Breast epithelium (tissue), 4 donors: ENCODE data around the gene MMAB. TPM values are rescaled to one million over a fixed set of nuclear protein-coding genes. Genes with fewer than 3 reads are reported as not detected.

Experiments
- DNase-seq, 2 donors: peaks; one replicate each; pipeline ENCODE4 v3.0.0-alpha.2; 2019; ENCODE audit warnings: low spot score in 2 of 2
- H3K27ac ChIP-seq, 2 donors: fragments of 200-600 bp; sonication (generic) in 1 of 2; one replicate each; pipeline ENCODE4 v1.5.1; 2016 to 2019; ENCODE audit warnings: mild to moderate bottlenecking in 1 of 2
- H3K27me3 ChIP-seq, 2 donors: fragments of 200-600 bp; sonication (generic) in 1 of 2; one replicate each; pipeline versions ENCODE4 v1.5.1 to v1.6.0; 2017 to 2019; ENCODE audit warnings: control low read depth in 1 of 2, mild to moderate bottlenecking in 1 of 2
- H3K36me3 ChIP-seq: fragments of 200-600 bp; one replicate; pipeline ENCODE4 v1.5.1; 2019
- H3K4me1 ChIP-seq, 2 donors: fragments of 200-600 bp; sonication (generic); one replicate each; pipeline ENCODE4 v1.5.1; 2016 to 2019; ENCODE audit warnings: control low read depth in 1 of 2
- H3K4me3 ChIP-seq, 3 donors: fragments of 200-600 bp; sonication (generic); 1 replicate in 2 of 3; 2 replicates in 1 of 3; pipeline ENCODE4 v1.5.1; 2016 to 2019; ENCODE audit warnings: mild to moderate bottlenecking in 3 of 3, moderate library complexity in 2 of 3
- H3K9me3 ChIP-seq, 2 donors: fragments of 200-600 bp; sonication (generic) in 1 of 2; one replicate each; pipeline ENCODE4 v1.5.1; 2016 to 2019; ENCODE audit warnings: control low read depth in 1 of 2
- POLR2A ChIP-seq: fragments of 450-650 bp; IDR thresholded peaks from one replicate; pipeline ENCODE4 v1.6.1; 2016; ENCODE audit warnings: antibody characterized with exemption, mild to moderate bottlenecking, moderate library complexity
- POLR2AphosphoS5 ChIP-seq, 3 donors: sonication (generic); formaldehyde crosslinking; IDR thresholded peaks; one replicate each; pipeline ENCODE4 v1.6.1; 2017; ENCODE audit warnings: antibody characterized with exemption in 3 of 3
- intact Hi-C: fragments of 100-400 bp; cut with DNase I; formaldehyde crosslinking; loops from one replicate; pipeline ENCODE4 v1.15.1; 2023; ENCODE audit warnings: low total_unique reads
- total RNA-seq, 3 donors: library from RNA; depleted of rRNA; stranded (reverse); fragments of >200 nt; gene quantifications; one replicate each; pipeline ENCODE4 v1.1.0, GENCODE V29; 2016
- TF ChIP-seq, protein P1 (sequence below), 3 donors: fragments of 450-650 bp; IDR thresholded peaks; one replicate each; pipeline ENCODE4 v1.5.1; 2016 to 2017; ENCODE audit warnings: antibody characterized with exemption in 3 of 3, mild to moderate bottlenecking in 3 of 3, moderate library complexity in 3 of 3

MMAB gene
- total RNA-seq, 3 donors from 2014 or later: 23.9 to 29.1 (median 28.6) TPM

DNA sequence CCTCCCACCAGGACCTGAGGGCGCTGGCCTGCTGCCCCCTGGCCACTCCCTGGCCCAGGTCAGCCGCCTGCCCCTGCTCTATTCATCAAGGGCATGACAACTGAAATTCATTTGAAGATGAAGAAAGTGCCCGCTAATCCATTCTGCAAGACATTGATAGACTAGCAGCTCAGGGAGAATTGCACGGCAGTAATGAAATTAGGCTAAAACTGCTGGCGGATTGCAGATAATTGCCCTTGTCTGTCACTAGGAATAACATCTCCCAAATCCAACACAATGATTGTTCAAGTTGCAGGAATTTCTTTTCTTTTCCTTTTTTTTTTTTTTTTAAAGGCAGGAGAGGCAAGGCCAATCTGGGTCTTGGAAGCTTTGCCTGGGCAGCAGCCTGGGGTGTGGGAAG lies 44.8 kb upstream of the MMAB start:
- no peaks in the 10 kb centered on the region for H3K36me3 ChIP-seq
- TF ChIP-seq POLR2AphosphoS5 (IDR thresholded peaks at IDR 0.05): no peak
- TF ChIP-seq, protein P1, sequence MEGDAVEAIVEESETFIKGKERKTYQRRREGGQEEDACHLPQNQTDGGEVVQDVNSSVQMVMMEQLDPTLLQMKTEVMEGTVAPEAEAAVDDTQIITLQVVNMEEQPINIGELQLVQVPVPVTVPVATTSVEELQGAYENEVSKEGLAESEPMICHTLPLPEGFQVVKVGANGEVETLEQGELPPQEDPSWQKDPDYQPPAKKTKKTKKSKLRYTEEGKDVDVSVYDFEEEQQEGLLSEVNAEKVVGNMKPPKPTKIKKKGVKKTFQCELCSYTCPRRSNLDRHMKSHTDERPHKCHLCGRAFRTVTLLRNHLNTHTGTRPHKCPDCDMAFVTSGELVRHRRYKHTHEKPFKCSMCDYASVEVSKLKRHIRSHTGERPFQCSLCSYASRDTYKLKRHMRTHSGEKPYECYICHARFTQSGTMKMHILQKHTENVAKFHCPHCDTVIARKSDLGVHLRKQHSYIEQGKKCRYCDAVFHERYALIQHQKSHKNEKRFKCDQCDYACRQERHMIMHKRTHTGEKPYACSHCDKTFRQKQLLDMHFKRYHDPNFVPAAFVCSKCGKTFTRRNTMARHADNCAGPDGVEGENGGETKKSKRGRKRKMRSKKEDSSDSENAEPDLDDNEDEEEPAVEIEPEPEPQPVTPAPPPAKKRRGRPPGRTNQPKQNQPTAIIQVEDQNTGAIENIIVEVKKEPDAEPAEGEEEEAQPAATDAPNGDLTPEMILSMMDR (IDR thresholded peaks at IDR 0.05): no peak
- TF ChIP-seq POLR2A: no peak
- no peaks in the 10 kb centered on the region for H3K9me3 ChIP-seq
- no peak for DNase-seq
- H3K27ac ChIP-seq: no peak overlapping the region
- H3K4me1 ChIP-seq: peaks cover 5 to 7% of the 10 kb centered on the region in 2 donors
- no peak overlapping the region for H3K4me3 ChIP-seq
- H3K27me3 ChIP-seq: no peaks in the 10 kb centered on the region
- intact Hi-C loops: no loop called here

DNA sequence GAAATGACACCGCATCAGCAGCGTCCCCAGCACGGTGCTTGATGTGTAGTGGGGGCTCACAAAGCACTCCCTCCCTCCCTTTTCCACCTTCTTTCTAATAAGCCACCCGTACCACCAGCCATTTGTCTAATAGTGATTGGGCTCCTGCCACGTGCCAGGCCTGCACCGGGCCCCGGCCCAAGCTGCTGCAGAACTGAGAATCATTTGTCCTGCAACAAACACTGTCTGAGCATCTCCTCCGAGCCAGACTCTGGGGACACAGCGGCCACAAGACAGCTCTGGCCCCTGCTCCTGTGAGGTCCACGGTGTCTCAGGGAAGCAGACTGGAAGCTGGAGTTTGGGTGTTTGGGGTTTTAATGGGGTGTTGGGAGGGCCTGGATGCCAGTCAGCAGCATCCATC lies 44.2 kb upstream of the MMAB start:
- no peak for DNase-seq
- no peak for TF ChIP-seq POLR2A
- TF ChIP-seq, protein P1 (IDR thresholded peaks at IDR 0.05): no peak
- no peak for TF ChIP-seq POLR2AphosphoS5 (IDR thresholded peaks at IDR 0.05)
- peaks cover 5 to 7% of the 10 kb centered on the region in 2 donors for H3K4me1 ChIP-seq
- H3K36me3 ChIP-seq: no peaks in the 10 kb centered on the region
- no peak overlapping the region for H3K27ac ChIP-seq
- H3K27me3 ChIP-seq: no peaks in the 10 kb centered on the region
- H3K4me3 ChIP-seq: no peak overlapping the region
- intact Hi-C loops: no loop called here
- no peaks in the 10 kb centered on the region for H3K9me3 ChIP-seq

DNA sequence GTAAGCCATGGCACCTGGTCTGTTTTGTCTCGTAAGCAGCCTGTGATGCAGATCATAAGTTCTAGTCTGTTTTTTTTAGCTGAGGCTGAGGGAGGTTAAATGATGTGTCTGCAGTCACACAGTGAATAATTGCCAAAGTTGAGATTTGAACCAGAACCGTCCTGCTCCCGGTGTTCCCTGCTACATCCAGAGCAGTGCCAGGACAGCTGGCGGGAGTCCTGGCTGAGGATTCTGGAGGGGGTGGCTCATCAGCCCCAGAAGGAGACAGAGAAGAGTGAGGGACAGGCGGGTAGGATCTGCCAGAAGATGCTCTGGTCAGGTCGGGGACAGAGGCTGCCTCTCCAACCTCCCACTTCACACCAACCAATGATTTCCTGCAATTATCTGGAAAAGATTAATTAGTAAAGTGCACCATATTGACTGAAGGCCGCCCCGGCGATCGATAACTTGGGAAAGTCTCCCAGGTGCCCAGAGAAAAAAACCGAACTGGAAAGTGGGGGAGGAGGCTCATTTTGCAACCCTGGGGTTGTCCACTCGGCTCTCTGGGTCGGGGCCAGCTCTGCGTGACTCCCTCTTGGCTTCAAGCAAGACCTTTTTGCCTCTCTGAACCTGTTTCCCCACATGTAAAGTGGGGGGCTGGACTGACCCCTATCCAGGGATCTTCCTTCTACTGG lies 42.4 kb upstream of the MMAB start:
- Histone ChIP-seq H3K4me1 (no peaks in the 10 kb centered on the region), H3K4me3 (no peak overlapping the region), H3K27me3 (peaks cover 0 to 3% of the 10 kb centered on the region in 2 donors), H3K9me3 (no peaks in the 10 kb centered on the region), H3K27ac (no peak overlapping the region), H3K36me3 (no peaks in the 10 kb centered on the region)
- intact Hi-C loops: no loop called here
- TF ChIP-seq POLR2A (no peak), POLR2AphosphoS5 (IDR thresholded peaks at IDR 0.05) (no peak)
- TF ChIP-seq, protein P1 (IDR thresholded peaks at IDR 0.05): no peak
- no peak for DNase-seq

DNA sequence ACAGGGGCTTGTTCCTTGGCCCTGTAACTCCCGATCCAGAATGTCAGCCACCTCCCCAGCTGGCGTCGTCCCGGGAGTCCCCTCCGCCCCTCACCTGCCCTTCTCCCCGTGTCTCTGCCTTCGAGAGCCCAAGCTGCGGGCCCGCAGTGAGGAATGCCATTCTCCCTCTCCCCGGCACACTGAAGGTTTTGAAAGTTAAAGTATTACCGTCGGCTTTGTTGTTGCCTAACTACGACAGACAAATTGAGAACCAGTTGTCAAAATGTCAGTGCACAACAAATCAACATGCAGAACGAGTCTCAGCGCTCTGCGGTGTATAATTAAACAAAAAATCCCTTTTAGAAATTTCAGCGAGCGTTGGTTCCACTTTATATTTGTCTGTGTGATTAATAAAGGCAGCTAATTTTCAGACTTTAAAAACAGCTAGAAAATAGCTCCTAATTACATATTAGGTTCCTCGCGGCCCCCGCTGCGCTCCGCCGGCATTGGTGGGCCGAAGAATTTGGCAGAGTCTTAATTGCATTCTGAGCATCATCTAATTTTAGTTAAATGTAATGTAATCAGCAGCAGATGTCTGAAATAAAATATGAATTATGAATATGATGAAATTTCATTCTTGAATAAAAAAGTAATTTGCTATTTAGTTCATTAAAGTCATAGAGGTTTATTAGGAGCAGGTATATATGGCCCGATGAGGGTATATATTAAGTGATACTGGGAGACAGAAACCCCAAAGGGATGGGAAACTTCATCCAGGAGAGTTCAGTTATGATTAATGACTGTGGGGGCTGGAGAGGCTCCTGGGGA lies 40.5 kb upstream of the MMAB start:
- intact Hi-C loops: no loop called here
- peaks cover 0 to 8% of the 10 kb centered on the region in 2 donors for H3K27me3 ChIP-seq
- H3K27ac ChIP-seq: no peak overlapping the region

More for the DNA sequence above, 40.5 kb upstream of the MMAB start:
- TF ChIP-seq, protein P1 (IDR thresholded peaks at IDR 0.05): no peak
- TF ChIP-seq POLR2AphosphoS5 (IDR thresholded peaks at IDR 0.05): no peak
- no peak for TF ChIP-seq POLR2A
- Histone ChIP-seq H3K4me1 (no peaks in the 10 kb centered on the region), H3K4me3 (no peak overlapping the region), H3K9me3 (no peaks in the 10 kb centered on the region), H3K36me3 (no peaks in the 10 kb centered on the region)
- no peak for DNase-seq
